GM21447 (cell line): Measurements from ENCODE around the gene SESN1.

Source experiments
- ATAC-seq: cut with Tn5 transposase; IDR thresholded peaks from one replicate; pipeline ENCODE4 v1.9.1; 2021; ENCODE audit not compliant: unreplicated experiment

SESN1 gene

GRCh38 chr6:108966855-108967755 is 127.5 kb downstream of the SESN1 start:
- no peak for ATAC-seq

- no peak for ATAC-seq
Measured at GRCh38 chr6:108966251-108966650, 128.4 kb downstream of the SESN1 start.

- no peak for ATAC-seq
Measured at GRCh38 chr6:108961985-108962384, 132.7 kb downstream of the SESN1 start.

- ATAC-seq, result no peak
Measured at GRCh38 chr6:108961077-108961476, 133.6 kb downstream of the SESN1 start.

- no peak for ATAC-seq
Measured at GRCh38 chr6:108960601-108961000, 134.0 kb downstream of the SESN1 start.

- ATAC-seq, result no peak
Measured at GRCh38 chr6:108959972-108960582, 134.6 kb downstream of the SESN1 start.

- no peak for ATAC-seq
Measured at GRCh38 chr6:108958900-108959770, 135.5 kb downstream of the SESN1 start.

GRCh38 chr6:108957221-108957620 is 137.4 kb downstream of the SESN1 start:
- no peak for ATAC-seq

GRCh38 chr6:108955329-108955949 is 139.2 kb downstream of the SESN1 start:
- ATAC-seq, result no peak

DNA sequence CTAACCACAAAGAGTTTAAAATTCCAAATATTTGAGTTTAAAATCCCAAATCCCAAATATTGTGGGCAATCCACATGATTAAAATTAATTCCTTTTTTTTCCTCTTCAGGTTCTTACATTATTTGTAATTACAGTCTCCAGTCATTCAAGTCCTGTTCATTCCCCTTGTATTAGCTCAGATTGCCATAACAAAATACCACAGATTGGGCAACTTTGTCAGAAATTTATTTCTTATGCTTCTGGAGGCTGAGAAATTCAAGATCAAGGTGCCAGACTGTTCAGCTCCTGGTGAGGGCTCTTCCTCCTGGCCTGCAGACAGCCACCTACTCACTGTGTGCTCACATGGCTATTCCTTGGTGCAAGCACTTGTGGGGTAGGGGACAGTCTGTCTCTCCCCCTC is 141.0 kb downstream of the SESN1 start:
- no peak for ATAC-seq

- ATAC-seq, result no peak
Measured at GRCh38 chr6:108952776-108953486, 141.7 kb downstream of the SESN1 start.

GRCh38 chr6:108951351-108951953 is 143.2 kb downstream of the SESN1 start:
- no peak for ATAC-seq

DNA sequence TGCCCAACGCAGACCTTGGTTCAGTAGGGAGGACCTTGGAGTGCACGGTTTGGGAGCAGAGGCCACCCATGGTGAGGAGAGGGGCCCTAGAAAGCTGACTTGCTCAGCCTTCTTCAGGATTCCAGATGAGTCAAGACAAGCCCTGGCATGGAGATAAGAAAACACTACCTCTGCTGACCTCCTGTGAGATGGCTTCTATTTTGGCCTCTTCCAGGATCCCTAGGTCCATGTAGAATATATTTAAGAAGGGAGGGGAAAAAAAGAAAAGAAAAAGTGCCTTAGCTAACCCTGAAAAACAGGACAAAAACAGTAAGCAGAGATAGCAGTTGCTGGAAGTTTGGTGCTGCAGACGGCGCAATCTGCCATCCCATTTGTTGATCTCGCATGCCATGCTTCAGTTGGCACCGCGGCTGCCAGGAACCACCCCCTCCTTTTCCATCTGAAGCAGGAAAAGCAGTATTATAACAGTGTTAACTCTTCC is 146.4 kb downstream of the SESN1 start:
- ATAC-seq, result no peak

- no peak for ATAC-seq
Measured at GRCh38 chr6:108947114-108947854, 147.4 kb downstream of the SESN1 start.

DNA sequence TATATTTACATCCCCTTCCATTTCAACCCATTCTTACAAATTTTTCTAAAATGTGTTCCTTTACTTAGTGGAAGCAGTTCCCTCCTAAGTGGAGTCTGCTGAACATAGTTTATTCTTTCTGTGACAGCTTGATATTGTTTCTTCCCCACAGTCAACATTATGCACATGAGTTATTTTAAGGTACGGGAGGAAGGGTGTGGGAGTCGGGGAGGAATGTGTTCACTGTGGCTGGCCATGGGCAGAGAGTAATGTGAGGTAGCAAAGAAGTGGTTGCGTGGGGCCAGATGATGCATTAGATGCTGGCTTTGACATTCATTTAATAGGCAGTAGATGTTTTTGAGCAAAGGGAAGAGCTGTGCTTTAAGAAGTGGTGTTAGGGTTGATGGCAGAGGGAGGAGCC is 148.0 kb downstream of the SESN1 start:
- no peak for ATAC-seq

DNA sequence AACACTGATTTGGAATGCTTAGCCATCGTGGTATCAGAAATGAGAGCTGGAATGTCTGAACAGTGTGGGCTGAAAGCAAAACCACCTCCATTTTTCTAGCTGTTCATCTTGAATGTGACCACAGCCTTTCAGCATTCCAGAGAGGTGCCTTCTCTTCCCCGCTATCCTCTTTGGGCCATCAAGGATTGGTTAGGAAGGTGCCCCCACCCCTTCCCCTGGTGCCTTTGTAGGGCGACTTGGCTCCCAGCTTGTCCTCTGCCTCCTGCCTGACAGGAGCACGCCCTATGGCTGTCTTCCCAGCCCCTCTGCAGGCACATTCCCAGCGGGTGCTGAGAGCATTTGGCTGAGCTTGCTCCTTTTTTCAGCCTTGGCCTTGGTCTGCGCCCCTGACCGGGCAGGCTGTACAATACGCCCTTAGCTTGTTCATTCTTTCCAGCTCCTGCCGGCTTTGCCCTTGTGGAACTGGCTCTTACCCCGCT is 148.9 kb downstream of the SESN1 start:
- no peak for ATAC-seq

- ATAC-seq, result no peak
Measured at GRCh38 chr6:108944707-108945680, 149.7 kb downstream of the SESN1 start.

GRCh38 chr6:108944071-108944470 is 150.6 kb downstream of the SESN1 start:
- no peak for ATAC-seq
